Adrenal gland (tissue), 5 donors: ENCODE data around the gene HLTF.
A peak's percentile ranks its signal among the peaks of the same experiment; 100 is the strongest.

Source experiments
- CTCF ChIP-seq, 6 experiments: fragments of 450-650 bp in 4 of 6; fragments of 200-600 bp in 2 of 6; sonication (generic) in 1 of 6; IDR thresholded peaks; 1 replicate in 5 of 6; 2 replicates in 1 of 6; pipeline versions ENCODE4 v1.5.1 to v1.8.0; 2016 to 2021; ENCODE audit warnings: antibody characterized with exemption in 6 of 6, mild to moderate bottlenecking in 2 of 6, moderate library complexity in 1 of 6
- POLR2A ChIP-seq, 2 donors: fragments of 450-650 bp; IDR thresholded peaks; one replicate each; pipeline ENCODE4 v1.6.1; 2017; ENCODE audit warnings: antibody characterized with exemption in 2 of 2, mild to moderate bottlenecking in 2 of 2, moderate library complexity in 1 of 2
- donor health status: DM: no; HTN: no; CAD: no.

- peak in 1 of 2 donors; percentile 22 for TF ChIP-seq POLR2A (IDR thresholded peaks at IDR 0.05)
- TF ChIP-seq CTCF (IDR thresholded peaks at IDR 0.05): no peak
These were observed 48.2 kb upstream of the HLTF start for GRCh38 chr3:149134575-149134974.
